Measurements from ENCODE around the gene SMPD1. TPM values are rescaled to one million over a fixed set of nuclear protein-coding genes. Genes with fewer than 3 reads are reported as not detected.

Gene SMPD1
- total and polyA plus RNA-seq, 2 donors (not counting 1 experiment from before 2014, with no cell fraction given): 18.3 to 30.7 TPM

- no peak for TF ChIP-seq EZH2 (IDR thresholded peaks at IDR 0.05; ENCODE audit: borderline replicate concordance, insufficient read depth, low read depth, low read length, poor library complexity, severe bottlenecking)
- no peak for TF ChIP-seq CTCF (IDR thresholded peaks at IDR 0.05)
- WGBS (ENCODE audit: insufficient coverage): 98% methylated on average over 7 of the region's 12 CpGs
- Mint-ChIP-seq H3K27ac (no peak overlapping the region), H3K27me3 (no peaks in the 10 kb centered on the region), H3K9me3 (ENCODE audit: insufficient read depth) (no peaks in the 10 kb centered on the region), H3K4me1 (peaks cover 30% of the 10 kb centered on the region), H3K4me3 (no peak overlapping the region)
- Histone ChIP-seq H3K36me3 (replicated peaks in 1 of 2; ENCODE audit: control extremely low read depth in 1 of 2, control insufficient read depth in 1 of 2, extremely low read depth in 1 of 2, insufficient read depth in 2 of 2, low read length in 1 of 2) (peaks cover 0 to 5% of the 10 kb centered on the region in 2 experiments), H2AFZ (ENCODE audit: insufficient read depth, low read depth, low read length, poor library complexity, severe bottlenecking) (no peak overlapping the region), H3K79me2 (ENCODE audit: control insufficient read depth, insufficient read depth, low read length) (peaks cover 18% of the 10 kb centered on the region), H3K27ac (ENCODE audit: low read length in 2 of 2) (peak overlapping the region in 1 of 2 donors; percentile 98), H3K9me3 (ENCODE audit: control extremely low read depth in 1 of 3, control insufficient read depth in 2 of 3, insufficient read depth in 1 of 3, low read length in 2 of 3) (no peaks in the 10 kb centered on the region), H3K4me2 (replicated peaks; ENCODE audit: low read depth, low read length, poor library complexity, severe bottlenecking) (no peak overlapping the region), H3K4me3 (ENCODE audit: control extremely low read depth in 1 of 5, extremely low read depth in 1 of 5, insufficient read depth in 1 of 5, low read depth in 2 of 5, low read length in 4 of 5) (no peak overlapping the region), H3K27me3 (replicated peaks in 1 of 4; ENCODE audit: control extremely low read depth in 1 of 4, control insufficient read depth in 3 of 4, insufficient read depth in 4 of 4, low read length in 3 of 4) (no peaks in the 10 kb centered on the region), H4K20me1 (ENCODE audit: control insufficient read depth, insufficient read depth, low read length, poor library complexity, severe bottlenecking) (no peaks in the 10 kb centered on the region), H3K4me1 (ENCODE audit: control insufficient read depth in 2 of 2, insufficient read depth in 2 of 2, low read length in 2 of 2) (peaks cover 18 to 27% of the 10 kb centered on the region in 2 donors), H3K9ac (ENCODE audit: low read length) (no peak overlapping the region)
- intact Hi-C loops (cut with micrococcal nuclease): no loop called here
- ChIA-PET POLR2A (no interaction called here), CTCF (interaction anchor here (0.7 to 5.6 kb wide), 5 partner anchors 10 to 704 kb away, joined by 3 to 65 read pairs (median 4); partner anchors contain the start of gene TRIM5)
- no peak for ATAC-seq (ENCODE audit: low read depth)
- no peak for DNase-seq
Measured at GRCh38 chr11:6387811-6388599, 2.3 kb upstream of the SMPD1 start.

GRCh38 chr11:6388748-6389147 lies 1.5 kb upstream of the SMPD1 start:
- H3K27me3 Mint-ChIP-seq: no peaks in the 10 kb centered on the region
- WGBS (ENCODE audit: insufficient coverage): 100% methylated on average over 1 of the region's 1 CpG
- H3K4me1 Mint-ChIP-seq: peaks cover 32% of the 10 kb centered on the region
- Histone ChIP-seq H3K9ac (ENCODE audit: low read length) (no peak overlapping the region), H3K36me3 (replicated peaks in 1 of 2; ENCODE audit: control extremely low read depth in 1 of 2, control insufficient read depth in 1 of 2, extremely low read depth in 1 of 2, insufficient read depth in 2 of 2, low read length in 1 of 2) (peaks cover 0 to 6% of the 10 kb centered on the region in 2 experiments), H3K79me2 (ENCODE audit: control insufficient read depth, insufficient read depth, low read length) (peaks cover 25% of the 10 kb centered on the region), H3K27me3 (replicated peaks in 1 of 4; ENCODE audit: control extremely low read depth in 1 of 4, control insufficient read depth in 3 of 4, insufficient read depth in 4 of 4, low read length in 3 of 4) (no peaks in the 10 kb centered on the region), H3K4me1 (ENCODE audit: control insufficient read depth in 2 of 2, insufficient read depth in 2 of 2, low read length in 2 of 2) (peaks cover 18 to 32% of the 10 kb centered on the region in 2 donors), H3K9me3 (ENCODE audit: control extremely low read depth in 1 of 3, control insufficient read depth in 2 of 3, insufficient read depth in 1 of 3, low read length in 2 of 3) (no peaks in the 10 kb centered on the region), H3K4me2 (replicated peaks; ENCODE audit: low read depth, low read length, poor library complexity, severe bottlenecking) (no peak overlapping the region), H3K27ac (ENCODE audit: low read length in 2 of 2) (peak overlapping the region in 1 of 2 donors; percentile 98), H4K20me1 (ENCODE audit: control insufficient read depth, insufficient read depth, low read length, poor library complexity, severe bottlenecking) (no peaks in the 10 kb centered on the region), H2AFZ (ENCODE audit: insufficient read depth, low read depth, low read length, poor library complexity, severe bottlenecking) (no peak overlapping the region), H3K4me3 (ENCODE audit: control extremely low read depth in 1 of 5, extremely low read depth in 1 of 5, insufficient read depth in 1 of 5, low read depth in 2 of 5, low read length in 4 of 5) (no peak overlapping the region)
- intact Hi-C loops (cut with micrococcal nuclease): no loop called here
- POLR2A ChIA-PET: interaction anchor here (0.8 kb wide), 1 partner anchor 640 kb away, joined by 3 read pairs; no protein-coding TSS in a partner anchor
- CTCF ChIA-PET: interaction anchor here (0.9 to 5.6 kb wide), 4 partner anchors 10 to 56 kb away, joined by 3 to 65 read pairs (median 6); no protein-coding TSS in a partner anchor
- peak overlapping the region; percentile 11 for H3K27ac Mint-ChIP-seq
- ATAC-seq (ENCODE audit: low read depth): no peak
- TF ChIP-seq CTCF (IDR thresholded peaks at IDR 0.05) (no peak), EZH2 (IDR thresholded peaks at IDR 0.05; ENCODE audit: borderline replicate concordance, insufficient read depth, low read depth, low read length, poor library complexity, severe bottlenecking) (no peak)
- H3K9me3 Mint-ChIP-seq (ENCODE audit: insufficient read depth): no peaks in the 10 kb centered on the region
- no peak overlapping the region for H3K4me3 Mint-ChIP-seq
- no peak for DNase-seq

Data from B cell (primary cell).